Measurements from ENCODE around the gene UGT2B28. TPM values are rescaled to one million over a fixed set of nuclear protein-coding genes. Genes with fewer than 3 reads are reported as not detected.

UGT2B28 gene
- not detected in 2 replicates for total RNA-seq

DNA sequence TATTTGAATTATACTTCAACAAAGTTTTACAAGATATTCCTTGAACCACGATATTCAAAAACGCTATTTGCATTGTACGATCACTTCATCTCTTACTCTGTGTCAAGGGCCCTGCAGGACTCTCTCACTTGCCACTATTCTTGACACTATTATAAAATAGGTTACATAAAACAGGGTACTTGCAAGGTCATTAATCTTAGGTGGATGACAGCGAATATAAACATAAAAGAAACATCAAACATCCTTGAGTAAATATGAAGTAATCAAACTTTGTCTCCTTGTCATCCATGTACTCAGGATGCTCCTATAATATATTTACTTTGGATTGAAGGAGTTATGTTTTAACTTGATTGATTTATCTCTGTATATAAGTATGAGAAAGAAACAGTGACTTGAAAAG, at the start of gene UGT2B28:
TSS of gene UGT2B28 (plus strand) at position 395 of the 400 bp plus-strand sequence. CDS start 26 bp downstream, outside the sequence.

Other genes with a start within 250 kb of the UGT2B28 start
- gene UGT2B7, start 184.0 kb upstream of the UGT2B28 start, total RNA-seq: 0.78 and 2.7 TPM in 2 replicates
- not detected in 2 replicates for gene UGT2B11, start 65.7 kb upstream of the UGT2B28 start, total RNA-seq
- not detected in 2 replicates for gene UGT2B4, start 215.4 kb downstream of the UGT2B28 start, total RNA-seq